RPMI7951 (cell line): ENCODE measurements around the gene CDKN1C. TPM values are rescaled to one million over a fixed set of nuclear protein-coding genes. Genes with fewer than 3 reads are reported as not detected.

Experiments used
- DNase-seq: peaks from one replicate; pipeline ENCODE4 v3.0.0-alpha.2; 2012; ENCODE audit warnings: low read depth
- total RNA-seq: library from RNA; depleted of rRNA; stranded (reverse); fragments of >200 nt; shearing (Covaris generic); gene quantifications from 2 replicates; pipeline ENCODE4 v1.2.3, GENCODE V29; 2014; rRNA removed

CDKN1C gene
- total RNA-seq: 0.39 and 1.2 TPM in 2 replicates

DNA sequence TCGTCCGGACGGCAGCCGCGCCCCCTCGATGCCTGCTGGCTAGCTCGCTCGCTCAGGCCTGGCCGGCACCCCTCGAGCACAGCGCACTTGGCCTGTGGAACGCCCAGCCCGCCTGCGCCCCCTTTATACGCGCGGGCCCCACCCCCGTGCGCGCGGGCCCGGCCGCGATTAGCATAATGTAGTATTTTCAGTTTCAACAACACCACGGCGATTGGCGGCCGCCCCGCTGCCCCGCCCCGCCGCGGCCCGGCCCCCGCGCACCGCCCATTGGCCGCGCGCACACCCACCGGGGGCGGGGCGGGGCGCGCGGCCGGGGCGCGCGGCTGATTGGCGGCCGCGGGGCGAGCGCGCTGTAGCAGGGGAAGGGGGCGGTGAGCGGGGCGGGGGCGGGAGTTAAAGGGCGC lies at the start of gene CDKN1C:
CDKN1C (minus strand) TSS at position 98 of the 404 bp plus-strand sequence. CDS start 319 bp downstream, outside the sequence.
- DNase-seq: peak; percentile 66

DNA sequence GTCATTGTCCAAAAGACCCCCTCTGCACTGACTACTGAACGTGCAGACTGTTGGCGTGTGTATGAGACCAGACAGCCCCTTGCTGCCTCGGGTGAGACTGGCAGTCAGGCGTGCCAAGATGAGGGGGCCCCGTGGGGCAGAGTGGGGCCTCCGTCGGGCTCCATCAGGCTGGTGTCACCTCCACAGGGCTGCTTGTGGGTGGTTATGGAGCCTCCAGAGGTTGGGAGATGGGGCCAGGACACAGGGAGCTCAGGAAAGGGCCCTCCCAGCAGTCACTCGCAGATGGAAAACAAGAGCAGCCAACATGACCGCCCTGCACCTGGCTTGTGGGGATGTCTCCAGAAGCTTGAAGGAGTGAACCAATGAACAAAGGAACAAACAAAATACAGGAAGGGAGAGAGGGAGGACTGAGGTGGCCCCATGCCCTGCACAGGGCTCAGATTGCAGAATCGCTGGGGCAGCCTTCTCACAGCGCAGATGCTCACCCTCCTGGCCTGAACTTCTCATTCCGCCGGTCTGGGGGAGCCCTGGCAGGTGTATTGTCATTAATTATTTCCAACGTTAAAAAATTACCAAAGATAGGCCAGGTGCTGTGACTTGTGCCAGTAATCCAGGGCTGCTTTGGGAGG lies 49.1 kb upstream of the CDKN1C start:
- no peak for DNase-seq

DNA sequence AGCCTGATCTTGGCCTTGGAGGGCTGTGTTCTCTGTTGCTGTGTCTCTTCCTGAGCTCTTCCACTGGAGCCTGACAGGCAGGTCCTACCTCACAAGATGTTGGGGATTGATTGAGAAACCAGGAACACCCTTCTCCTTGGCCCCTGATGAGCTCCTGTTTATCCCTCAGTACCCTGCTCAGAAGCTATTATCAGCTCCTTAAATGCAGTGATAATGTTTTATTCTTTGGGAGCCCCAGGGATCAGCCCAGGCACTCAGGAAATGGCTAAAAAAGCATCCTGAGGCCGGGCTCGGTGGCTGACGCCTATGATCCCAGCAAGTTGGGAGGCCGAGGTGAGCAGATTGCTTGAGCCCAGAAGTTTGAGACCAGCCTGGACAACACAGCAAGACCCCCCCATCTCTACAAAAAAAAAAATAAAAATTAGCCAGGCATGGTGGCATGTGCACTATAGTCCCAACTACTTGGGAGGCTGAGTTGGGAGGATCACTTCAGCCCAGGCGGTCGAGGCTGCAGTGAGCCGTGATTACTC lies 48.5 kb upstream of the CDKN1C start:
- no peak for DNase-seq

DNA sequence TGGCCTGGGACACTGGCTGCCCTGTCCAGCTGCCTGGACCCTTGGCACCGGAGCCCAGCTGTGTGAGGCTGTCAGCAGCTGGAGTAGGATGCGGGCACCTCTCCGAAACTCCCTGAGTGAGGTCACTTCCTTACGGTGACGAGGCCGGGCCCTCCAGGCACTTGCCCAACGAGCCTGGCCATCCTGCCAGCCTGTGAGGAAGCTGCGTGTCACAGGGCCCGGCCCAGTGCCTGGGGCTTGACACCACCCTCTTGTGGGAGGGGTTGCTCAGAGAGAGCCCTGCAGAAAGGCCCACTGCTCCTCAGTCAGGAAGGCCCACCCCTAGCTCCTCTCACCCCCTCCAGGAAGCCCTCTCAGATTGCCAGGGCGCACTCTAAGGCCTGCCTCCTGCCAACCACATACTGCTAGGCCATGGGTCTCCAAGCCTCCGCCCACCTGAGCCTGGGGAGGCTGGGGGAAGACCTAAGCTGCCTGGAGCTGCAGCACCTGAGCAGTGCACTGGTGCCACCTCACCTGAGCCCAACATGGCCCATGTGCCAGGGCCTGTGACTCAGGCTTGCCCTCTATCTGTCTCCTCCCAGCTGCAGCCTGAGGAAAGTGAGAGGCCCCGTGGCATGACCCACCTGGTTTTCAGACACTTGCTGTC lies 47.9 kb upstream of the CDKN1C start:
- DNase-seq: peak; percentile 95

DNA sequence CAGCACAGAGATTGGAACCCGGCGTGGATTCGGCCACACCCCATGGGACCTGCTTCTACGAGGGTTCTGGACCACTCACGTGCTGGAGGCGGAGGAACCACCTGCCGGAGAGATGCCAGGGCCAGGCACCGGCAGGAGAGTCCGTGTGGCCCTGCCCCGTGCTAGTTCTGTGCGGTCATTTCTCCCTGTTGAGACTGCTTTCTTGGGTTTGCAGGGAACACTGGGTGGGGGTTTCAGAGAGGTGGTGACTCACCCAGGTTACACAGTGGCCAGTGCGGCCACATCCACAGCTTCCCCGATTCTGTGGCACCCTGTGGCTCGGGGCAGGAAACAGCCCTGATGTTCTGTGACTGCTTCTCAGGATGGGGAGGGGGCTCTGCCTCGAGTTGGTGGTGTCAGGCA lies 47.3 kb upstream of the CDKN1C start:
- peak; percentile 77 for DNase-seq

DNA sequence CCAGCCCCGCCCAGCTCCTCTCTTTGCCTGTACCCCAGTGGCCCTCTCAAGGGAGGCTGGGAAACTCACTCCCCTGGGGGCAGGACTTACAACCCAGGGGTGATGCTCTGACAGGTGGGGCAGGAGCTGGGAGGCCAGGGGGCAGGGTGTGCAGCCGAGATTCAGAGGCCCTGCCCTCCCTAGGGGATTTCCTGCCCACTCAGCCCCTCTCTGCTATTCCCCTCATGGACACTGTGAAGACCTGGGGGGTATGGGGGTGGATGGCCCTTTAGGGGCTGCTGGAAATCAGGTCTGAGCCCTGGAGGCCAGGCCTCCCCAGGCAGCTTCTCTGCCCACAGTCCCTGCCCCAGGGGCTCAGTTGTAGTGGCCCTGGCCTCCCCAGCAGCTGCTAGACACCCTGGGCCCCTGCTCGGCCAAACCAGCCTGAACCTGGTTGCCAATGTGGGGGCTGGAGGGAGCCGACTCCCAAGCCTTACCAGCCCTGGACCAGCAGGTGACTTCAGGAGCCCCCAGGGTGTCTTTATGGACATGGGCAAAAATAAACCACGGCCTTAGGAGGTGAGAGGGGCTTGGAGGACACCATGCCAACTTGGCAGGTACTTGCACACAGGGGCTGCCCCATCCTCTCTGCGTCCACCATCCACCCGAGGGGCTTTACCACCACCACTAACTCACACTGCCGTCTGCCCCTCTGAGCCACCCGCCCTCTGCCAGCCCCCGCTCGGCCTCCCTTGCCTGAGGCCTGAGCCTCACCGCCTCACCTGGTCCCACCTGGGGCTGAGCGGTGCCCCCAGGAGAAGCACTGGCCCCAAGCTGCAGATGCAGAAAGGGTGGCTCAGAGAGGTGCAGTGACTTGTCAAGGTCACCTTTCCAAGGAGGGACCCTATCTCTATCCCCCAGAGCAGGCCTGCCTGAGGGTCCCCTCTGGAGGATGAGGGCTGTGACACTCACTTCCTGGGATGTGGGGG lies 46.5 kb upstream of the CDKN1C start:
- no peak for DNase-seq

DNA sequence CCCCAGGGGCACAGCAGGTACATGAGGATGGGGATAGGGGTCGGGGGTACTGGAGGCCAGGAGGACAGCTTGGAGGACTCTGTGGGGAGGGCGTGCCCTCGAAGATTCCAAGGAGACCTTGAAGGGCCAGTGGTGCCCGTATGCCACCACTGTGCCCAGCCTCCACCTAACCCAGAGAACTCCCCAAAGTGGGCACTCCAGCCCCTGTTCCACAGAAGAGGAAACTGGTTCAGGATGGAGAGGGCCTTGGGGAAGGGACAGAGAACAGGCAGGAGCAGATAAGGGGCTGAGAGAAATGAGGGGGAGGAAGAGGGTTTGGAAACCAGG lies 45.8 kb upstream of the CDKN1C start:
- no peak for DNase-seq

DNA sequence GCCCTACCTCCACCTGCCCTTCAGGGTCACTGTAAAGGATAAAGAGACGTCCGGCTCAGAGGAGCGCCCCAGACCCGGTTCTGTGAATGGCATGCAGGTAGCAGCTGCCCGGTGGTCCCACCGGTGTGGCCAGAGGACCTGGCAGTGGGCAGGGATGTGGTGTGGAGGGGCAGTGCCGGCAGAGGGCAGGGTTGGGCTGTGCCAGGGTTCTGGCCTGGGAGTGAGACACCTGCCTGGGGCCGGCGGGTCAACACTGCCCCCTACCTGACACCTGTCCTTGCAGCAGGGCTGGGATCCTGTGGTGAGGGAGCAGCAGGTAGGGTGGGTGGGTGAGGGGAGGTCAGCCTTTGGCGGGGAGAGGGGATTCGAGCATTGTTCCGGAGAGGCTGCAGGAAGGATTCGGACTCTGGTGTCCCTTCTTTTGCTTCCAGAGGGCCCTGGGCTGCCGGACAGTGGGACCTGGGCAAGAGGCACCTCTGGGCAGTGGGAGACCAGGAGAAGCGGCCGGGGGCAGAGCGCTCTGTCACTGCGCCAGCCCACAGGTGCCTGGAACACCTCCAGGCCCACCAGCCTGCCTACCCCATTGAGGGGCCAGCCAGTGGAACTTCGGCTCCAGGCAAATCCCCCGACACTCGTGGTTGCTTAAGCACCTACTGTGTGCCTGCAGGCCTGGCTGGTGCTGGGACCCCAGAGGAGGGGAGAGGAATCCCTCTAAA lies 45.3 kb upstream of the CDKN1C start:
- DNase-seq: no peak

DNA sequence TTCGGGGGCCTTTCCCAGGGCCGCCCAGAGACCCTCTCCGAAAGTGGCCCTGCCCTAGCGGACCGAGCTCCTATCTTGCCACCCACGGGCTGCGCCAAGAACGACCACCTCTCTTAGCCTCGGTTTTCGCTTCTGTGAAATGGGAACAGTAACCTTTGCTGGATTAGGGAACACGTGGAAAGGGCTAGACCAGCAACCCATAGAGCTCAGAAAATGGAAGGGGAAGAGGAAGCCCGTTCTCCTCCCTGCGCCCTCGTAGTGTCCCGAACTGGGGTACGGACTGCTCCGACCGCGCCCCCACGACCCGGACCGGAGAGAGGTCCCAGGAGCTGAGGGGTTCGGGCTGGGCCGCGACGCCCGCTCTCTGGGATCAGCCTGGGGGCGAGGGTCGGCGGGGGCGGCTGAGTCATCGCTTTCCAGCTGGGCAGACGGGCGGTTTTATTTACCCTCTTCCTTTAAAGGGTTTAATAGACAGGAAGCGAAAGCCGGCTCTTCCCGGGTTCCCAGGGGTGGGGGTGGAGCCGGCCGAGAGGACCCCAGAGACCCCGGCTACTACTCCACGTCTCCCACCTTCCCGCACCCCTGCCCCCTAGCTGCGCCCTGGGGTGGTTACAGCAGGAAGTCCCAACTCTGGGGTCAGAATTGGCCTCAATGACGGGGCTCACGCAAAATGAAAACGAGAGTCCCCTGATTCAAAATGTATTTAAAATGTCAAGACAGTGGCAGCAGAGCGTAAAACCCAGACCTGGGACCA lies 44.6 kb upstream of the CDKN1C start:
- DNase-seq: peak; percentile 70

DNA sequence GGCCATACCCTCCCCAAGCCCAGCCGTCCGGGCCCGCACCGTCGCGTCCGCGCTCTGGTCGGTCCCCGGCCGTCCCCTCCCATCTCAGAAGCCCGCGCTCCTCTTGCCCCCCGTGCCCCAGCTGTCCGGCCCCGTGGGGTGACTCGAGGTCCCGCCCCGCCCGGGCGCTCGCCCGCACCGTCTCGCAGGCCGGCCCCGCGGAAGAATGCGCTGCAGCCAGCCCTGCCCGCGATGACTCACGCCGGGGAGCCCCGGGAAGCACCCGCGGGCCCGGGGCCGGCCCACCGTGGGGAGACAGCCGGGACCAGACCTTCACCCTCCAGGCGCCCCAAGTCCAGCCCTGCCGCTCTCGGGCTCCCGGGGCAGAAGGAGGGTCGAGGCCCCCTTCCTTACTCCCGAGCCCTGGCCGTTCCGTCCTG lies 44.0 kb upstream of the CDKN1C start:
- peak; percentile 84 for DNase-seq

DNA sequence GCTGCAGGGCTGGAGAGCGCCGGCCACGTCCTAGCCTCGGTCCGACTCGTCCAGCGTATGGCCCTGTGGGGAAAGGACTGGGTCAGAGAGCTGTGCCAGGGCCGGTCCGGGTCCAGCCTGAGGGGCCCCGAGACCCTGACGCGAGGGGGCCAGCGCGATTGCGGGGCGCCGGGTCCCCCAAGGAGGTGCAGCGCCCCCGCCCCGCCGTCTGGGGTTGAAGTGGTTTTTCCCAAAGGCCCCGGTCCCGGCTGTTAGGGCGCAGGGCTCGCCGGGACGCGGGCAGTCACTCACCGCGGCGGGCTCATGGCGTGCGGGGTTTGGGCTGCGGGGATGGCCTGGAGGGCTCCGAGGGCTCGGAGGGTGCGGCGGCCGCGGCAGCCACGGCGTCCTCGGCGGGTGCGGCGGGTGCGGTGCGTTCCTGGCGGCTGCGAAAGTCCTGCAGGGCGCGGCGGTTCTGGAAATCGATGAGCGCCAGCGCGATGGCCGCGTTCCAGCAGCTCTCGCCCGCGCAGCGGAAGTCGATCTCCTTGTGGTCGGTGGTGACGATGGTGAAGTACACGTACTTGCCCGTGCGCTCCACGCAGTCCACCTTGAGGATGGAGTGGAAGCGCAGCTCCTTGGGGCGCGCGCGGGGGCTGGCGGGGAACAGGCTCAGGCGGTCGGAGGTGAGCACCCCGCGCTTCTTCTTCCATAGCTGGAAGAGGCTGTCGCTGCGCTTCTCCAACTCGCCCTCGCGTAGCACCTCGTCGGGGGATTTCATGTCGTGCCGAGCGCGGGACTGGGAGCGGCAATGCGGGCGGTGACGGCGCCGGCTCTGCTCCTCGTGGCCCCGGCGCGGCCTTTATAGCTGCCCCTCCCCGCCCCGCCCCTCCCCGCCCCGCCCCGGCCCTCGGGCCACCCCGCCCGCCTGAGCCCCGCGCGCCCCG lies 43.3 kb upstream of the CDKN1C start, which contains the start of gene PHLDA2:
PHLDA2 (minus strand) TSS at position 816 of the 926 bp plus-strand sequence; CDS start at position 760, 56 bp downstream.
- DNase-seq: peak; percentile 74

DNA sequence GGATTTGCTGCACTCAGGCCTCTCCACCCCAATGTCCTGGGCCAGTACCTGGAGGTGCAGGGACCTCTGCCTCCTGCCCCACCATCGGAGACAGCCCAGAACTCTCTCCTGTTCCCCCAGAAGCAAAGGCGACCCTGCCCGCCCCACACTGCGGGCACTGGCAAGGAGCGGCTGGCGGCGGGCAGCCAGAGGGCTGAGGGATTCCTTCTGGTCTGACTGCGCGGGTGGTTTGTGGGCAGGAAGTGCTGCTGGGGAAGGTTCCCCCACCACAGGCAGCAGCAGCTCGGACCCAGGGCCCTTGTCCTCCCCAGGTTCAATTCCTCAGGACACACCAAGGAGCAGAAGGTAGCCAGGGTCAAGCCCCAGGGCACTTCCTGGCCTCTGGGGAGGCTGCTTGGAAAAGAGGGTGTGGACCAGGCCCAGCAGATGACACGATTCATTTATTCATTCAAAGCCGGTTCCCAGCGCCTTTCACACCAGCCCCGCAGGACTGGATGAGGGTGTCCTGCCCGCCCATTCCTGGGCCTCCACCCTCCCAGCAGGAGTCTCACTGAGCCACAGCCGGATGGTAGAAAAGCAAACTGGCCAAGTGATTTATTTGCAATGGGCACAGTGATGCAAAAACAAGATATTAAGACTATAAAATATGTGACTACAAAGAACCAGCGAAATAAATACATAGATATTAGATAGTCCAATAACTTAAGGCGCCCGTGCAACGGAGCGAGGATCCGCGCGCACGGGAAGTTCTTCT lies 42.5 kb upstream of the CDKN1C start:
- peak; percentile 61 for DNase-seq

DNA sequence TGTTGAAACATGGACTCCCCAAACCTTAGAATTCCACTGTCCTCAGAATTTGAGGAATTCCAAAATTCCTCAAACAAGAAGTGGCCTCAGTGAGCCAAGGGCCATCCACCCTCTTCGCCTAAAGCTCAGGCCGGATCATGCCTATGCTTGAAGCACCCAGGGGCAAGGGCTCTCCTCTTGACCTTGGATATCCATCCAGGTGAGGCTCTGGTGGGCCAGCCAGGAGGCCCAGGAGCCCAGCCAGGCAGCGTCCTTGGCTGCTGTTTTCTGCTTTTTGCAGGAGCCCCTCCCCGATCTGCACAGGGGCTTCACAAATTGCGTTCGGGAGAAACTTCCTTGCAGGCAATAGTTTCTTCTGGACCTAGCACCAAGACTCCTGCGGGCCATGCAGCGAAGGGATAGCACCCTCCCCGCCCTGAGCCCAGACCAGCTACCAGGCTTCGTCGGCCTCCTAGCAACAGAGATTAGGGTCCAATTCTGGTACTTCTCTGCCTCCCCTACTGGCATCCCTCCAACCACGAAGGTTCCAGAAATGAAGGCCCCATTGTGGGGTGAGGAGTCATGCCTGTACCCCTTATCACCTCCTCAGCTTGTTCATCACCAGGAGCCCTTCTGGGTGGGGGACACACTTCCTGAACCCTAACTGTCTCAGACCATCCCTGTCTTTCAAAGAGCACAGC lies 41.7 kb upstream of the CDKN1C start:
- DNase-seq: no peak

DNA sequence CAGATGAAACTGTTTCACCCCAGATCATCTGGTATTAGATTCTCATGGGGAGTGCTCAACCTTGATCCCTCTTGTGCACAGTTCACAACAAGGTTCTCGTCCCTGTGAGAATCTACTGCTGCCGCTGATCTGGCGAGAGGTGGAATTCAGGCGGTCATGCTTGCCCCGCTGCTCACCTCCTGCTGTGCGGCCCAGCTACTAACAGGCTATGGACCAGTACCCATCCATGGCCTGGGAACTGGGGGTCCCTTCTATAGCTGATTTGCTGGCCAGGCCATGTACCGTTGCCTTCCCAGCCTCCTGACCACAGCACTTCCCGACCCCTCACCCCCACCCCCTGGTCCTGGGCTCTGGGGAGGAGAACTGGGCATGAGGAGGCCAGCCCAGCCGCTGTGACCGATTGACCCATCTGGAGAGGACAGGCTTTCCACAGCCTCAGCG lies 41.1 kb upstream of the CDKN1C start:
- no peak for DNase-seq

DNA sequence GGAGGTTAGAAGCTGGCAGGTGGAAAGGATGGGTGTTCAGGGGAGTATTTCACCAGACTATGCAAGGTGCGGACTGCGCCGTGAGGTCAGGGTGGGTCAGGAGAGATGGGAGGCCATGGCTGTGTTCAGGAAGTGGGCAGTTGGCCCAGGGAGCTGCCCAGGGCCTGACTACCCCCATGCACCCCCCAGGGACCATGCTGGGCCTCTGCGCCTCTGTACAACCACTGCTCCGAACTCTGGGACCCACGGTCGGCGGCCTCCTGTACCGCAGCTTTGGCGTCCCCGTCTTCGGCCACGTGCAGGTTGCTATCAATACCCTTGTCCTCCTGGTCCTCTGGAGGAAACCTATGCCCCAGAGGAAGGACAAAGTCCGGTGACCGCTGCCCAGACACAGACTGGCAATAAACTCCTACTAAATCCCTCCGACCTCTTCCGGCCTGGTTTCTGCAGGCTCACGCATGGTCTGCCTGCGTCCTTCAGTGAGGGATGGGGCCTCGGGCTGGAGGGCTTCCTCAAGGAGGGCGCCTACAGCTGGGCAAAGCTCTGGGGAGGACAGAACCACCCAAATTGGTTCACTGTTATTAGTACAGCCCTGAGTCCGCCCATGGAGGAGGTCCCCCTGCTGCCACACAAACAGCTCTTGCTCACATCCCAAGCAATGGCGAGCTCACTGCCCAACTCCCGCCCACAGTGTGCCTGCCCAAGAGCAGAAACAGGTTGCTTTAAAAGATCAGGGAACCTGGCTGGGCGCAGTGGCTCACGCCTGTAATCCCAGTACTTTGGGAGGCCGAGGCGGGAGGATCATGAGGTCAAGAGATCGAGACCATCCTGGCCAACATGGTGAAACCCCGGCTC lies 39.5 kb upstream of the CDKN1C start:
- DNase-seq: no peak

DNA sequence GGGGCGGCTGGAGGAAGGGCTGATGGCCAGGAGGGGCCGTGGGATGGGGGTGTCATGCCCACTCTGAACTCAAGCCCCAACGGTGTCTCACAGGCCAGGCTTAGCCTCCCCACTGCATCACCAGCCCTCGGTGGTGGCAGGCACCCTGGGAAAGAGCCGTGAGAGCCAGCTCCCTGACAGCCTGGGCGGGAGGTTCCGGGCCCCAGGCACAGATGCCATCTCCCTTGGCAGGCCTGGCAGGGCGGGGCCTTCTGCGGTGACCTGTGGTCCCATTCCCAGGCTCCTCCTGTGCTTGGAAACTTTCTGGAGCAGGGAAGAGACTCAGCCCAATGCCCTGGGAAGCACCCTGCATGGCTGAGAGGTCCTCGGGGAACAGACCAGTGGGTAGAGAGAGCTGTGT lies 38.8 kb upstream of the CDKN1C start:
- peak; percentile 52 for DNase-seq
